NCI-H2196 treated with DMSO at 0.1 percent for 48 hours (cell line): ENCODE results near the gene SPINK14.
A peak's percentile ranks its signal among the peaks of the same experiment; 100 is the strongest.

Source experiments
- DNase-seq: peaks from one replicate; lab custom pipeline; 2025; ENCODE audit not compliant: unreplicated experiment; lab: John Stamatoyannopoulos, UW

The SPINK14 gene, protein sequence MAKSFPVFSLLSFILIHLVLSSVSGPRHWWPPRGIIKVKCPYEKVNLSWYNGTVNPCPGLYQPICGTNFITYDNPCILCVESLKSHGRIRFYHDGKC

DNA sequence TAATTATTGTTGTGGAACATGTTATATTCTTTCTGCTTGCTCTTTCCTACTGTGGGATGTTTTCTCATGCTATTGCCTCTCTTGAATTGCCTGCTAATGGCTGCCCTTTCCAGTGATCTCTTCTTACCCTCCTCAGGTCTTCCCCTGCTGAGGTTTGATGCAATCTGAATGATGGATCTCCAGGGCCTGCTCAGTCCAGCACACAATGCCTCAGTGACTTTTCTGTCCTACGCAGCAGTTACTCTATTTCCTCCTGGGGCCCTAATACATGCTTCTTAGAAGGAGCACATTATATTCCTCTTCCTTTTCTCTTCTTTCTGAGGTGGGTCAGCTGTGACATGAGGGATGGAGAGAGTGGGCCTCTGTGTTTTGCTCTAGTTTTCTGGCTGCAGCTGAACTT, at the start of gene SPINK14:
Gene SPINK14, plus strand, starts transcription at position 301 of the 400 bp plus-strand sequence. CDS start 1,187 bp downstream, outside the sequence.
- DNase-seq = no peak

DNA sequence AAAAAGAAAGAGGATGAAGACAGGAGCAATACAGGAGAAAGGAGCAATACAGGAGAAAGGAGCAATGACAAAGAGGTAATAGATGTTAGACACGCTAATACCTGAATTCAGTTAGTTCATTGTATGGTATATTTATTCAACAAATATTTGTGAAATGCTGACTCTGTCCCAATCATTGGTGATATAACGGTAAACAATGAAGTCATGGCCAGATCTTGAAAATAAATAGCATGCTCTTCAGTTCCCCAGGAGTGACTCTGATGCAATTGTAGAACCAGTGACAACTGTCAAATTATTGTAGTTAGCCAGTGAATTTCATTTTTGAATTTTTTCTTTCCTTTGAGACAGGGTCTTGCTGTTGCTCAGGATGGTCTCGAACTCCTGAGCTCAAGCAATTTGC, 48.0 kb upstream of the SPINK14 start:
- DNase-seq = no peak

DNA sequence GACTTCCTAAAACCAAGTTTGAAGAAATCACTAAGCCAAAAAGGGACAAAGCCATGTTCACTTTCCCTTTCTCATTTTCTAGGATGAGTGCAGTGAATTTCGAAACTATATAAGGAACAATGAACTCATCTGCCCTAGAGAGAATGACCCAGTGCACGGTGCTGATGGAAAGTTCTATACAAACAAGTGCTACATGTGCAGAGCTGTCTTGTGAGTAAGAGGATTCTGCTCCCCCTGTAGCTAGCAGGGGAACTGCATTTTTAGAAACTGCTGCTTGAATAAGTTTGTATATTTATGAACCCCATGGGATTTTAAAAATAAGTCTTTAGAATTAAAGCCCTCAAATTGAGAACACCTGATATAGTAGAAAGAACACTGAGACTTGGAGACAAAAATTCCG, 42.7 kb upstream of the SPINK14 start:
- no peak for DNase-seq

DNA sequence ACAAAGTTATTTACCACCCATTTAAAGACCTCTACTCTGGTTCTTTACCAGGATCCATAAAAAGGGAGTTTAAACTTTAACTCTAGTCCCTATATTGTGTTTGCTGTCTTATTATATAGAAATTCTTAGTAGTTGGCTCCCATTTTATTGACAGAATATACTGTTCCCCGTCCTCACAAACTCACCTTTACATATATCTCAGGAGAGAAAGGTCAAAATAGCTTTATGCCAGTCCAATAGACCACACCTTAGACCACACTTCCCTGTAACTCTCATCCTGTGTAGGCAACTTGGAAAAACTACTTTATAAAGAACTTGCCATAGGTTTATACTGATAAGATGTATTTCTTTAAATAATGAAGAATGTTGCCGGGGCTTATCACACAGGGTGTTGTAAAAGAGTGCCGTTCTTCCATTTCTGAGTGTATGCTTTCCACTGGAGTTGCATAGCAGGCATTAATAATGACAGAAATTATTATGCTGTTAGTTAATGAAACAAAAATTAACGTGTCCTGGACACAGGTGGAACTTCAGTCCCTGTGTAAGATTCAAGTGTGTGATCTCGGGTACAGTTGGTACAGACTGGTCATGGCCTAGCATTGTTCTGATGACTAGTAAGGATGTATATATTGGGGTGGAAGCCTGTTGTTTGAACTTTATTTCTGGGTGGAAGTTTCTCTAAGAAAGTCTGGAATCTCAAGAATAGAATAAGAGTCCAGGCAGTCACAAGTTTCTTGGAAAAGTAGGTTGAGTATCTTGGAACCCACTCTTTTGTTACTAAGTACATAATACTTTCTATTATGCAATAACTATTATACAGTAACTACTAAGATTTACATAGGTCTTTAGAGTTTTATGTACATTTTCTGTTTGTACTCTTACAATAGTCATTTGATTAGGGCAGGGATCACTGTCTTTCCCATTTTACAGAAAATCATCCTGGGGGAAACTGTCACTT, 33.0 kb upstream of the SPINK14 start:
- DNase-seq = no peak

DNA sequence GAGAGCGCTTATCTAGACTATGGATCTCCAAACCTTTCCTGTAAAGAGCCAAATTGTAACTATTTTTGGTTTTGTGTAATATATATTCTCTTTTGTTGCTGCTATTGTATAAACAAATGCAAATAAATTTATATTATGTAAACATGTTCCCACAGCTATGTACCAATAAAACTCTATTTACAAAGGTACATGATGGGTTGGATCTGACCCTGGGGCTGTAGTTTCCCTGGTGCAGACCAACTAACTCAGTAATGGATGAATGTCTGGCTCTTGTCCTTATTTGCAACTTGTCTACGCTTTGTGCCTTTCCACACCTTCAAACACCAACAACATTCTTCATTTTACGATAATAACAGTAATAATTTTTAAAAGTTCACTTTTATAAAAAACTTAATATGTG, 27.5 kb upstream of the SPINK14 start:
- DNase-seq = no peak

DNA sequence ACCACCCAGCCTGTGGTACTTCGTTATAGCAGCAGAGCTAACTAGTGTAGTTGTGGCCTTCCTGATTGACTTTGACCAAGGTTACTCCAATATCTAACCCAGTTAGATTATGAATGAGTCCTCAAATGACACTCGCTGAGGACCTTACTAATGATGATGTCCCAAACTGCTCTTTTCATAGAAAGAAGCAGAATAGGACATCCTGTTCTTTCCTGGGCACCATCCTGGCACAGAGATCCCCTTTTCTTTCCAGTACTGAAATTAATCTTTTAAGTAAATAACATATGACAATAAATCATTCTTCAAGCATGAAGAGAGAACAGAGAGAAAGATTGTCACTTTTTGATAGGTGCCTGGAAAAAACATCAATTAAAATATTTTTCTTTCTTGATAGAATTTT, 26.7 kb upstream of the SPINK14 start:
- DNase-seq = no peak

DNA sequence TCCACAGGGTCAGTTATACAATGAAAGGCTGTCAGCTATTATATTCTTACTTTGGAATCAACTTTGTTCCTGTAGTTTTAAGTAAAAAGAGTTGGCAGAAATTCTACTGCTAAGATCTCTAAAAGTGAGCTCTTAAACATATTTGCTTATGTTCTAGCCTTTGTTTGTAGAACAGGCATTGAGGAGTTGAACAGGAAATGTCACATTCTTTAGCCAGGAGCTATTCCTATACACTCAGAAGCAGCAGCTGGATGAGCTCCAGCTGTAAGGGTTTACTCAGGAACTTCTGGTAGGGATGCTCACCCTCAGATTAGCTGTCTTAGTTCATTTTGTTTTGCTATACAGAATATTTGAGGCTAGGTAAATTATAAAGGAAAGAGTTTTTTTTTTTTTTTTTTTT, 22.4 kb upstream of the SPINK14 start:
- DNase-seq = no peak

DNA sequence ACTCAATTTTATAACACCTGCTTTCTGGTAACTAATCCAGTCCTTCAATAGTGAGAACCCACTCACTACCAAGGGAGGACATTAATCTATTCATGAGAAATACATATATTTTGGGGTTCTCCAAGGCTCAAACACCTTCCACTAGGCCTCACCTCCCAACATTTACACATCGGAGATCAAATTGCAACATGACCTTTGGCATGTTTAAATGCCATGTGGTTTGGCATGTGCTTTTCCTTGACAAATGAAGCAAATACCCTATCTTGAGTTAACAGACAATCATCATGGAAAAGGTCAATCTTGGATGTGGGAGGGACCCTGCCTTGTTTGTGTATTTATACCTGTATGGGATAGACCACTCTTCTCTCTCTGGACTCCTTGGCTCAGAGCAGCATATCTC, 21.9 kb upstream of the SPINK14 start:
- no peak for DNase-seq

DNA sequence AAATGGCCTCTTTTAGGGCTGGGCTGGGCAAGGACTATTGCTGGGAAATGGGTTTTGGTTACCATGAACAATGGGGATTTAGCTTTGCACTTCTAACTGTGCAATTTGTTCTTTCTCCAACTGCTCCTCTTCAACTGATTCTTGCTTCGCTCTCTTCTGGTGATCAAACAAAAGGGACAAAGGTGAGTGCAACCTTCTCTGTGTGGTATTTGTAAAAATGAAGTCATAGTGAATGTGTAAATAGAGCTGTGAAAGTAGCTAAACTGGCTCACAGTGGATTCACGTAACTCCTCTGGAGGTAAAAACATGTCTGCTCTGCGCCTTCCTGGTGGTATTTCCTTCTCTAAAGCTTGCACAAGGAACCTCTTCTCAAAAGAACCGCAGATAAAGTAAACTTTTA, 20.9 kb upstream of the SPINK14 start:
- DNase-seq = no peak

DNA sequence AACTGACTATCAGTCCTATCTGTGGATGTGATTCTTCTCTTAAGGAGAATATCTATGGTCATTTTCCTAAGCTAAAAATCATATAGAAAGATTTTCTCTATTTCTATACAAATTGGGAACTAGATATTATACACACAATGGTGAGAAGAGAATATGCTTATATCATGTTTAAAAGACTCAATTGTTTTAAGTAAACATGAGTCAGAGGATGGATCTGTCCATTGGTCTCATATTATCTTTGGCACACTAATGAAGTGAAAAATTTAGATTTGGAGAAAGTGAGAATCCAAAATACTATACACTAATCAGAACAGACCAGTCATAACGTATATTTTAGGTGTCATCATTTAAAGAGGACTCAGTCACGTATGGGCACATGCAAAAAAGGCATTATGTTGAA, 16.5 kb upstream of the SPINK14 start:
- DNase-seq = no peak

DNA sequence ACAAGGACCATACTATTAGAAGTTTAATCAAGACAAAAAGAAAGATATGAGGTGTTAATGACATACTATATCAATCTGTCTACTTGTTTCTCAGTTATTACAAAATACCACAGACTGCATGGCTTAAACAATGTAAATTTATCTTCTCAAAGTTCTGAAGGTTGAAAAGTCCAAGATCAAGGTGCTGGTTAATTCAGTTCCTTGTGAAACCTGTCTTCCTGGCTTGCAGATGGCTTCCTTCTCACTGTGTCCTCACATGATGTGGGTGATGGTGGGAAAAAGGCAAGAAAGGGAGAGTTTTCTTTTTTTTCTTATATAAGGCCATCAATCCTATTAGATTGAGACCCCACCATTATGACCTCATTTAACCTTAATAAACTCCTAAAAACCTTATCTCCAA, 15.6 kb upstream of the SPINK14 start:
- no peak for DNase-seq

DNA sequence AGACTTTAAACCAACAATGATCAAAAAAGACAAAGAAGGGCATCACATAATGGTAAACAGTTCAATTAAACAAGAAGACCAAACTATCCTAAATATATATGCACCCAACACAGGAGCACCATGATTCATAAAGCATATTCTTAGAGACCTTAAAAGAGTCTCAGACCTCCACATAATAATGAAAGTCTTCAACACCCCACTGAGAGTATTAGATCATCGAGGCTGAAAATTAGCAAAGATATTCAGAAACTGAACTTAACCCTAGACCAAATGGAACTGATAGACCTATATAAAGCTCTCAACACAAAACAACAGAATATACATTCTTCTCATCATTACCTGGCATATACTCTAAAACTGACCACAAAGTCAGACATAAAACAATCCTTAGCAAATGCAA, 11.7 kb upstream of the SPINK14 start:
- no peak for DNase-seq

DNA sequence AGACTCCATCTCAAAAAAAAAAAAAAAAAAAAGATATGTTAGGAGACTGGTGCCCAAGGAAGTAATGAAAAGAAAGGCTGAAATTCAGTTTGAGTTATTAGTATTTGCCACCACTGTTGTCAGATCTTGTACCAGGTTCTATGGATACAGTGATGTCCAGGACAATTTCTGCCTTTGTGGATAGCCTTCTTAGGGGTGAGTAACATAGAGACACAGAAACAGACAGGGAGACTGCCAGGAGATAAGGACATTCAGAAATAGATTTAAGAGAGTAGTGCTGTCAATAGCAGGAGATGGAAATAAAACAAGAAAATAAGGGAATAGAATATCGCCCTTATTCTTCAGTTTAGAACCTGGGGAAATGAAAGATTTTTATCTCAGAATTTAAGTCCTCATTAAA, 6.3 kb upstream of the SPINK14 start:
- DNase-seq = no peak

DNA sequence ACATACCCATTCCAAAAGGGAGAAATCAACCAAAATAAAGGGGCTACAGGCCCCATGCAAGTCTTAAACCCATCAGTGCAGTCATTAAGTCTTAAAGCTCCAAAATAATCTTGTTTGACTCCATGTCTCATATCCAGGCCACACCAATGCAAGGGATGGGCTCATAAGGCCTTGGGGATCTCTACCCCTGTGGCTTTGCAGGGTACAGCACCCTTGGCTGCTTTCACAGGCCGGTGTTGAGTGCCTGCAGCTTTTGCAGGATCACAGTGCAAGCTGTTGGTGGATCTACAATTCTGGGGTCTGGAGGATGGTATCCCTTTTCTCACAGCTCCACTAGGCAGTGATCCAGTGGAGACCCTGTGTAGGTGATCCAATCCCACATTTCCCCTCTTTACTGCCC, 5.0 kb upstream of the SPINK14 start:
- DNase-seq = no peak

DNA sequence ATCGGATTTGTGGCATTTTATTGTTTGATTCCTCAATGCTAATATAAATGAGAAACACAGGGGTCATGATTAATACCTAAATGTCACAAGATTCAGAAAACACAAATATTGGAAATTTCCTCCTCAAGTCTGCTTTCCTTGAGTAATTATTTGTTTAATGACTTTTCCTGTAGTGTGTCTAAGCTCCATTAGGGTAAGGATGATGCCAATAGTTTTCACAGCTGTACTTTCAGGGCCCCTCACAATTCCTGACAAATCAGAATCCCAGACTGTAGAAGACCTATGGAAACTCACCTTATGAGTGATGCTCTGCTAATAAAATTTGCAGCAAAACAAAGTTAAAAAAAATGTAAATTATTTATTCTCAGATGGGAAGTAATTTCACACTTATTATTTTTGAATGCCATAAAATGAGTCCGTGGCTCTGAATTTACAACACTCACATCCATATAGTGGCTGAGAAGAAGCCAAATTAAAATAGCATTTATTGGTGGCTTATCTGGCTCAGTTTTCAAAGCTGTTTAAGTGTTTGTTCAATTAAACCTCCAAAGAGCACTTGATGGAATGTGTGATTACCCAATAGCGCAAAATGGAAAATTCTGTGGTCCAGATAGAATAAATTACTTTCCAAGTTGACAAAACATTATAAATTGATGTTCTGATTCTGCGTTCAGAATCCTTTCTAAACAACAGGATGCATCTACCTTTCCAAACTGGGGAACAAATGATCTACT, 1.6 kb upstream of the SPINK14 start:
- no peak for DNase-seq

DNA sequence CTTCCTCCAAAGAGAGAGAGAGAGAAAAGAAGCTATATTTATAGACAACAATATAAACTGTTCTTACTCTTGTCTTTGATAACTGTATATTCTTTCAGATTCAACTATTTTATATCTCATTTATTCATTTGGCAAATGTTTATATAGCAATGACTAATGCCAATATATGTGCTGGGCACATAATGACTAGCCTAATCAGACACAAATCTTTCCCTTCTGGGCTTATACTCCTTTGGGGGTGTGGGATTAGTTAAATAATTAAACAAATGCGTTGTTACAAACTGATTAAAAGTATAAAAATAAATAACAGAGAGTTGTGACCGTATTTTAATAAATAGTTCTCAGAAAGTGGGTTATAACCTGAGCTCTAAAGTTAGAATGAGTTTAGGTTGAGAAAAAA, 4.0 kb downstream of the SPINK14 start:
- no peak for DNase-seq

DNA sequence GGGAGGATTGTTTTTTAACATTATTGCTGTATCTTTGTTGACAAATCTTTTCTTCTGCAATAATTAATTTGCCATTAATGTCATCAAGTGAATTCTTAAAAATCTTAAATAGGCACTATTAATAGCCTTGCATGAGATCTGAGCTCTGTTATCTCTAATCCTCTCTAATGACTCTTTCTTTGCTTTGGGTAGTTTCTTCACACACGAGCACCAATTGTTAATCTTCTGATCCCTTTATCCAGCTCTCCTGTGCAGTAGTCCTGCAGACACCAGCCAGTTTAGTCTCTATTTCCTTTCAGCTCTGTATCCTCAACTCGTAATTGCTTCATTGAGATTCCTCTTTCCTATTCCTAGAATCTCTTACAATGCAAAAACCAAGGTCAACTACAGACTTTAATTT, 8.1 kb downstream of the SPINK14 start:
- DNase-seq = no peak

DNA sequence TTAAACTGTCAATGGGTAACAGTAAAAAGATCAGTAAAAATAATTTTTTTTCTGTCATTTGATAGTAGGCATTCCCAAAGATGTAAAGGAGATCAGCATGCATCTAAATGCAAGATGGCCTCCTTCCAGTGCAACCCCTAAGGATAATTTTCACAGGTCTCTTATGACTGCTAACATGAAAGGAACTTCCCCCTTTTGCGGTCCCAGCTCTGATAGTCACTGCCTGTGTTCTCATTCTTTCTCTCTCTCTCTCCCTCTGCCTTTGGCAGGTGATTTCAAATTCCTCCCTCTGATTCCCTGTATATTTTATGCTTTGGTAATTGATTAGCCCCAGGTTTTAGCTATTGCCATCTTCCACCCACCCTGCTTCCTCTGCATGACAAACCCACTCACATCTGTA, 8.9 kb downstream of the SPINK14 start:
- DNase-seq = no peak

DNA sequence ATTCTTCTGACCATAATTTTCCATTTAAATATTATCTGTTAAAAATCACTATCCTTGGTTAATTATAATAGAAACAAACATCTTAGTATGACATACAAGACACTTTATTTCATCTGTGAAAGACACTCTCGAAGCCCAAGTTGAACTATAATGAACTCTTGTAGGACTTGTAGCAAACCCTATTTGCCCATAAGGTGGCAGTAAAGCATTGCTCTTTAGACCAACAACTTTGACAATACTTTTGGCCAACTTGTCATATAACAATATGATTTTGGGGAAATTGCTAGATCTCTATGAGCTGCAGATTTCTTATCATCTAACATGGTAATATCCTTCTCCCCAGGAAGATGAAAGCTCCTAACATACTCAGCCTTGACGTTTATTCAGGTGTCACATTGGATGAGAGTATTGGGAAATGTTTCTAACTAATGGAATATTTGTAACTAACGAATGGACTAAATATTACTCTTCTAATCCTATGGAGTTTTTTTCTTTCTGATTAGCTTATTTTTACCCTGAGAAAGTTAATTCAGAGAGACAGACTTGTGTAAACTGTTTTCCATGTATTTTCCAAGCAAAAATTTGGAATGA, 11.0 kb downstream of the SPINK14 start:
- DNase-seq = peak; percentile 12

DNA sequence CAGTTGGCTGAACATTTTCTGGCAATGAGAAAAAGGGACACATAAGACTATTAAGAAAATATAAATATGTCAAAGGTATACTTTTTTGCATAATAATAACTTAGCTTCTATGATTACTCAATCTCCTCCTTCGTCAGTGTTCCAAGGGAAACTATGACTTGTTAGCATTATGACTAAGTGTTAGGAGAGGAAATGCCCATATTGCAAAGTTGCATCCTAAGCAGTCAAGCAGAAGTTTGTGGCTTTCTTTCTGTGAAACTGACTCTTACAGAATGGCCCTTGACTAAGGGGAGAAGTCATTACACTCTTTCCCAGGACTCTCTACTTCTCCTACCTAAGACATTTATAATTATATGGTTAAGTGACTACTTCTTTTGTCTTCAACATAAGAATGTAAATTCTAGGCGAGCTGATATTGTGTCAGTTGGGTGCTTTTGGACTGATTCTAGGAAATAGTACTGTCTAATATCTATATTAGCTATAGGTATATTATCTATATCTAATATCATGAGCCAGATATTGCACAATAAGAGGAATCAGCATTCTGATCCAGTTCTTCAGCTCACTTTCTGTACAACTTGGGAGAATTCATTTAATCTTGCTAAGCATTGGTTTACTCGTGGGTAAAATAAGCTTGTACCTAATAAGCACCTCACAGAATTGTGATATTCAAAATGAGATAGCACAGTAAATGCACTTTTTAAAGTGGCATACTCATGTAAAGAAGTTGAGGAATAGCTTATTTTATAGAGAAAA, 18.1 kb downstream of the SPINK14 start:
- no peak for DNase-seq

DNA sequence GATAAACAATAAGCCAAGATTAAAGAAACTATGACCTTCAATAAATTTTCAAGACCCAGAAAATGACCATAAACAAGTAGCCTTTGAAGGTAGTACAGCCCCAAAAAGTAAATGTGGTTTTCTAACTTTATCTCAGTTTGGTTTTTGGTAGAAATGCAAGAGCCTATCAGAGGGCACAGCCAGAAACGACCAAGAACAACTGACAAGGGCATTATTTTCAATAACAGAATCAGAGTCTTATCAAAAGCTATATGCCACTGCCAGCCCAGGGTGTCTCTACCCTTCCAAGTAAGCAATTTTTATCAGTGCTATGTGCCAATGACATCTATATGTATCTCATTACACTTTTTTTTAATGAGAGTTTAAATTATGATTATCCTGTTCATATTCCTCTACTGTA, 22.7 kb downstream of the SPINK14 start:
- no peak for DNase-seq
